HG03354 (cell line): Measurements from ENCODE around the gene BBS7.

Experiments
- ATAC-seq: cut with Tn5 transposase; IDR thresholded peaks from one replicate; pipeline ENCODE4 v1.9.1; 2021; ENCODE audit warnings: mild to moderate bottlenecking; ENCODE audit not compliant: unreplicated experiment, poor library complexity, severe bottlenecking

Gene BBS7

GRCh38 chr4:121796283-121796682 lies 74.0 kb downstream of the BBS7 start:
- ATAC-seq: no peak

DNA sequence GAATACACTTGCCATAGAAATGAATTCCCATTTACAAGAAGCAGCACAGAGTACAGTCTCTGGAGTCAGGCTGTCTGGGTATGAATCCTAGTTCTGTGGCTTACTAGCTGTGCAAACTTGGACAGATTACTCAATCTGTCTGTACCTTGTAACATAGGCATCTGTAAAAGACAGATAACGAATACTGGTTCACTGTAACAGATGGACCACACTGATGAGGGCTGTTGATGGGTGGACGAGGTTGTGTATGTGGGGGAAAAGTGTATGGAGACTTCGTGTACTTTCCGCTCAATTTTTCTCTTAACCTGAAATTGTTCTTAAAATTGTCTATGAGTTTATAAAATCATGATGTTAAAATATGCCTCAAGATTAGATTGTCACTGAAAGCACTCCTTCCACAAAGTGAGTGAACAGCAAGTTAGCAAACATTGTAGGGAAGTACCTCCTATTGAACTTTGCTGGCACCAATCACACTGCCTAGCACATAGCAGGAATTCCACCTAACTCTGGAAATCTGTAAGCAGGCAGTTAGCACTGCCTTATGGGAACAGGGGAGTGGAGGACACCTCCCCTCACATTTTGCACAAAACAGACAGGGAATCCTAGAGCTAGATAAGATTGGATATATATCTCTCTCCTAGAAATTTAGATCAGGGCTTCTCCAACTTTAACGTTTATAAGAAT lies 75.6 kb downstream of the BBS7 start:
- no peak for ATAC-seq

- ATAC-seq: no peak
Observed at GRCh38 chr4:121792966-121793365, 77.3 kb downstream of the BBS7 start.

- no peak for ATAC-seq
Observed at GRCh38 chr4:121791481-121791880, 78.8 kb downstream of the BBS7 start.

DNA sequence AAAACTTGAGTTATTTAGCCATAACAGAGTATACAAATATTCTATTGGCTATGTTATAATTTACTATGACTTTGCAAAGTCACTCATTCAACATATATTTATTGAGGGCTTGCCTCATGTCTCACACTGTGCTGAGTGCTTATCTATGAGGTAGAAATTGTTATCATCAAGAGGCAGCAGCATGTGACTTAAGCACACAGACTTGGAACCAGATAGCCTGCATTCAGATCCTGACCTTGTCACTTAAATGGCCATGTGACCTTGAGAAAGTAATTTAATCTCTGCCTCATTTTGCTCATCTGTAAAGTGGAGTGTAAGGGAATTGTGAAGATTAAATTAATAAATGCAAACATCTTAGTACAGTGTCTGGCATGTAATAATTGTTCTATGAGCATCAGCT lies 79.3 kb downstream of the BBS7 start:
- no peak for ATAC-seq

GRCh38 chr4:121789960-121790829 lies 80.1 kb downstream of the BBS7 start:
- no peak for ATAC-seq

DNA sequence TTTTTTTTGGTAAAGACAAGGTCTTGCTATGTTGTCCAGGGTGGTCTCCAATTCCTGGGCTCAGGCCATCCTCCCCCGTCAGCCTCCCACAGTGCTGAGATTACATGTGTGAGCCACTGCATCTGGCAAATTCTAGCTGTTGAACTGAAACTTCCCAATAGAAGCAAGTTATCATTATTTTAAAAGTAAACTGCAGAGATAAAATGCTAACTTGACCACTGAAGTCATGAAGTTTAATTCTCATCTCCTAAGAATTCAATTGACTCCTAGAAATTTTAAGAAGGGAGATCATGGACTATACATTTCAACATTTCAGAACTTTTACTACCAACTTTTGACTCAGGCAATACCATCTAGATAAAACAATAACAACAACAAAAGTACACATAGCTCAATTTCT lies 80.8 kb downstream of the BBS7 start:
- ATAC-seq: no peak

DNA sequence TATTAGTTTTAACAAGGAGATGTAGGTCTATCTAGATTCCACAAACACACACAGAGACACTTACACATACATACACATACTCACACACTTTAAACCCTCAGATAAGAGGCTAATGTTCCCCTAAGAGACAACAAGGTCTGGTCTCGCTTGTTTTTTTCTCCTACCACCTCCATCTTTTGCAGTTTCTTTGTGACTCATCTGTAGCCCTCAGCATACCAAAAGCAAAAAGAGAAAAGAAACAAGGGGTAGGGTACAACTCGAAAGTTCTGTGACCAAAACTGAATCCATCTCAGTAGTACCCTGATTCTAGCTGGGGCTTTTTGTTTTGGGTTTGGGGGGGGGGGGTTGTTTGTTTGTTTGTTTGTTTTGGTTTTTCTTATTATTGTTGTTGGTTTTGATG lies 81.4 kb downstream of the BBS7 start:
- peak; percentile 87 for ATAC-seq

- ATAC-seq: no peak
Observed at GRCh38 chr4:121786221-121786620, 84.1 kb downstream of the BBS7 start.

DNA sequence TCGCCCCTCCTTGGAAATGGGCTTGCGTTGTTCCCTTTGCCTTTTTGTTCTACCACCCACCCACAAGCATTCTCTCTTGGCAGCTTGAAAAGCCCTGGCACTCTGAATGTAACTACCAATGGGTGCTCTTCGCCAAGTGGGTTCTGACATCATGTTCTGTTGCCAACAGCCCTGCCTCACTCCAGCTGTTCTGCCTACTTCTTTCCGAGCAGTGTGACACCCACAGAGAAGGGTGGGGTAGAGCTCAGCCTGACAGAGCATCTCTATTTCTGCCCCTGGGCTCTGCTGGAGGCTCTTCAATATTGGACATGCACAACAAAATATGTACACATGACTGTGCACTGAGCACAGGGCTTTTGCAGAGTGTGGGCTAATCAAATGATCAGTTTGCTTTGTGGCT lies 84.8 kb downstream of the BBS7 start:
- ATAC-seq: no peak

DNA sequence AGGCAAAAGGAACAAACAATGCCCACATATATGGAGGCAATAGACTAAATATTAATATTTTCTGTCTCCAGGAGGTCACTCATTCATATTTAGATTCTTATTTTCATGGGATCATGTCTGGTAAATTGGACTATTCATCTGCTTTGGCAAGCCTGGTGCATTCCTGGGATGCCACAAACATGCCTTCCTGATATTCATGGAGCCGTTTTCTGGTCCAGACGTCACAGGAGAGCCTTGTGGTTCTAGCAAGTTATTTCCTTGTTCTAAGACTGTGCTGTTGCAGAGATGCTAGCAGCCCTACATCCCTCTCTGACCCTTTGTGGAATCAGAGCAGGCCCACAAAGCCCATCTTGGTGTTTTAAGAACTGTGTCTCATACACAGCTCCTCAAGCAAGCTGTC lies 85.3 kb downstream of the BBS7 start:
- ATAC-seq: no peak

GRCh38 chr4:121784401-121784800 lies 85.9 kb downstream of the BBS7 start:
- no peak for ATAC-seq

DNA sequence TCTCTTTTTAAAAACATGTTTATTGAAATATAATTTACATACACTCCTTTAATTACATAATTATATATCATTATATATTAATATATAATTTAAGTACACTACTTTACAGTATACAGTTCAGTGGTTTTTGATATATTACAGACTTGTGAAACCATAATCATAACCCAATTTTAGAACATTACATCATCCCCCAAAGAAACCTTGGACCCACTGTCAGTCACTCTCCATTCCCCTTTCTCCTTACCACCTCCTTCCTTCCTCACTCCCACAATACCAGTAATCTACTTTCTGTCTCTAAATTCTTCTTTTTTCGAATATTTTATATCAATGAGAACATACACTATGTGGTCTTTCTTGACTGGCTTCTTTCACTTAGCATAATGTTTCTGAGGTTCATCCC lies 87.1 kb downstream of the BBS7 start:
- ATAC-seq: no peak

DNA sequence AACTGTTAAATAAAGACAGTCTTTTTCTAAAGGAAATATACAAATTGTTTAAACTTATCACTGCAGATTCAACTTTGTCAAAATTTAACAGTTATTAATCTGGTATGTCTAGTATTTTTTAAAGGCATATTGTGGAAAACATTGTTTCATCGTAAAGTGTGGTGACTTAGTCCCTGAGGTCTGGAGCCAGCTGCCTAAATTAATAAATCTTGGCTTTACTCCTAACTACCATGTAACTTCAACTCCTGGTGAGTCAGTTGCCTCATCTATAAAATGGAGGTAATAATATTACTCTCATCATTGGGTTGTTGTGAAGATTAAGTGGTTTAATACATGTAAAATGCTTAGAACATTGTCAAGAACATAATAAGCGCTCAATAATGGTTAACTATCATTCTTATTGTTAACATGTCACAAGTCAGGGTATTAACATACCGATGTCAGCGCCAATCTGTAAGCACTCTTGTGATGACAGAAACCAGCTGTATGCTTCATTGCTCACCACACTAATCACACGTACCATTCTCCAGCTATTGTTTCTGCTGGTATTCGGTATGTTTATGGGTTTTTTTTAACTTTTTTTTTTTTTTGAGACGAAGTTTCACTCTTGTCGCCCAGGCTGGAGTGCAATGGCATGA lies 91.2 kb downstream of the BBS7 start:
- ATAC-seq: no peak

DNA sequence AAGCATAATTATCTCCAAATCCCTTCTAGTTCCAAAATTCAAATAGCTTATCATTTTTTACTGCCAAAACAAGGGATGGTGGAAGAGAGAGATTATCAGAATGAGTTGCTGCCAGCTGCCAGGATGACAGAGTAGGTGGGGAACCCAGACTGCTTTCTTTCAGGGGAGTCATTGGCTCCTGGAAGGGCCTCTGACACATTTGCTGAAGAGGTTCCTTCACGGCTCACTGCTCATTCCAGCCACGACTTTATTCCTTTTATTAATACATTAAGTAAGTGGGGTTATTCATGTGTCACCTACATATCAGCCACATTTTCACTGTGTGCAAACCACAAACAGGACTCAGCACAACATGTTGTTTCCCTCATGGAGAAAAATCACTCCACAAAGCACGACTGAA lies 92.6 kb downstream of the BBS7 start:
- no peak for ATAC-seq

DNA sequence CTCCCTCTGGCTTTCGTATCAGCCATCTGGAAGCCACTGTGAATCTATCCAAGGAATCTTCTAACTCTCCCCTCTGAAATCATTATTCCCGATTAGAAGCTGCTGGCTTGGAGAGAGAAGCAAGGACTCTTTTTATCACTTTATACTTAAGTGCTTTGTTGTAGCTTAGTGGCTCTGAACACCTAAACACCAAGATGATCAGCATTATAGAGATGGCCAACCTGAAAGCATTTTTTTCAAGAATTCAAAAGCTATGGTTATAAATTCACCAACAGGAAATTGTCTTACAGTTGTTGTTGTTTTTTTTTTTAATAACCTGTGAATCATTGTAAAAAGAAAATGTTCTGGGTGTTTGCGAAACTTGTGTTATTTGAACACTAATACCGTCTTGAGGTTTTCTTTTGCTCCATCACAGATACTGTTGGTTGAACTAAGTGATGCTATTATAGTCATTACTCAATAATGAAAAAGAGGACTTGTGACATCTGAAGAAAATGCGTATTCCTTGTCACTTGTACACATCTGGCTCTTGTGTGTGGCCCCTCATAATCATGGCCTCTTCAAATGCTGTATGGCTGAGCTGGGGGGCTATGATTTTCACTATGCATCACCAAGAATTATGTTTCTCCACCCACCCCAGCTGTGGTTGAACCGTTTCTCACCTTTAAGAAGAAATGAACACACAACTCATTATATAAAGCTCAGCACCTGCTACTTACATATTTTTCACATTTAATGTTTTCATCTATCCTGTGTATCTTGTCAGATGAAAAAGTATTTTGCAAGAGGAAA lies 93.5 kb downstream of the BBS7 start:
- no peak for ATAC-seq
